GM19240 (cell line): Measurements from ENCODE around the gene SPAG9.

Source experiments
- DNase-seq: peaks from one replicate; pipeline ENCODE4 v3.0.0; 2011; ENCODE audit warnings: low spot score; ENCODE audit not compliant: insufficient read length

The SPAG9 gene

GRCh38 chr17:50939795-50940684, 180.6 kb downstream of the SPAG9 start:
- no peak for DNase-seq

DNA sequence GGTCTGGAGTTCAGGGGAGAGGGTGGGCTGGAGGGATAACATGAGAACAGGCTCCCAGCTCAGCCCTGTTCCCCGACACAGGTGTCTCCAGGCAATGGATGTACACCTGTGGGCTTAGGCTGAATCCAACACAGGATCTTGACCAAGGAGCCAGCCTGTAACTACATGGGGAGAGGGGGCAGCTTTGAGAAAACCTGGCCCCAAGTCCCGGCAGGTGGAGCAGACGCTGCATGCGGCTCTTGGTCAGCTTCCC, 181.2 kb downstream of the SPAG9 start:
- no peak for DNase-seq

- no peak for DNase-seq
These were observed 181.7 kb downstream of the SPAG9 start for GRCh38 chr17:50938821-50939541.

DNA sequence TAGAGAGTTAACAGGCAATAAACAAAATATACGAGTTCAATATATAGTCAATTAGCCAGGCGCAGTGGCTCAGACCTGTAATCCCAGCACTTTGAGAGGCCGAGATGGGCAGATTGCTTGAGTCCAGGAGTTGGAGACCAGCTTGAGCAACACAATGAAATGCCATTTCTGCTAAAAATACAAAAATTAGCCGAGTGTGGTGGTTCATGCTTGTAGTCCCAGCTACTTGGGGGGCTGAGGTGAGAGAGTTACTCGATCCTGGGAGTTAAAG, 184.7 kb downstream of the SPAG9 start:
- no peak for DNase-seq

- DNase-seq = no peak
These were observed 185.3 kb downstream of the SPAG9 start for GRCh38 chr17:50935221-50935995.

DNA sequence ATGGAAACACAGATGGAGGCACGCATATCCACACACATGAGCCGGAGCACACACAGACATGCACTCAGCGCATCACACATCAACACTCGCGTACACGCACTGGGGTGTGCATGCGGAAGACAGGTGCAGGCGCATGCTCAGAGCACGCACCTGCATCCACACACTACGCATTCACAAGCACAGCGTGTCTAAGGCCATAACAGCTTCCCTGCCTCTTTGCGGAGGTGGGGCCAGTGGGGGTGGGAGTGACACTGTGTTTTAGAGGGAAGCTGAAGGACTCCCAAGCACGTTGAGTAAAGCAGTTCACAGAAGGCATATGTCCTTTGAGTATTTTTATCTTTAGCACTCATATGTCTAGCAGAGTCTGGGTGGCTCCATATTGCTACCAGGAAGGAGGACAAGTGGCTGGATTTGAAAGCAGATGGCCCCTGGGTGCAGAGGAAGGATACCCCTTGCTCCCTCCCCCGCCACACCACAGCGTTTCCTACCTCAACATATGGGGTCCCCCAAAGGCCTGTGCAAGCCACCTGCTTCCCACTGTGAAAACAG, 185.9 kb downstream of the SPAG9 start:
- DNase-seq = no peak

- DNase-seq = no peak
These were observed 186.5 kb downstream of the SPAG9 start for GRCh38 chr17:50934161-50934560.

DNA sequence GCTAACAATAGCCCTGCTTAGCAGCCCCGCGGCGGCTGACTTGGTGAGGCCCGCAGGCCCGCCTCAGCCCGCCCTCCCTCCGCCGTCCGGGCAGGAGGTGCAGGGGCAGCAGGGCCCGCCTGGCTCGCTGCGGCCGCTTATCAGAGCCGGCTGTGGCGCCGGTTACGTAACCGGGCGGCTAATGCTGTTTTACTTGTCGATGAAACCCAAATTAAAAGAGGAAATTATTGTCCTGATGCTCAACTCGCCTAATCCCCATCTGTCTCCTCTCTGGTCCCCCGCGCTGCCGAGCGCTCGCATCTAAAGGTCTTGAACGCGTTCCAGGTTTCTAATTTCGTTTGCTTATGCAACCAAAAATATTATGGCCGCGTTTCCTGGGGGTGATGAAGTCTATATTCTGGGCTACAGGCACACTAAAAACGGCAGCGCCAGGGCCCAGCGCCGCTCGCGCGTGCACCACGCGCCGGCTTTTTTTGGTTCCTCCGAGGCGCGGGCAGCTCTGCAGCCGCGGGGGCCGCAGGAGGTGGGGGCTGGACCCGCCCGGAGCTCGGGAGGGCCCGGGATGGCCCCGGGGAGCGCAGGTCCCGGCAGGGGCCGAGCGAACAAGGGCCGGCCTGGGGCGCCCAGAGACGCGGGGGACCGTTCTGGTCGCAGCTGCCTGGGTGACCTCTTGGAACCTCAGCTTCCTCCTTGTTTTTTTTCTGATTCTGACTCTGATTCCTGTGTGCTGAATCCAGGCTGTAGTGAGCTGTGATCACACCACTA, 189.3 kb downstream of the SPAG9 start:
- DNase-seq = peak; percentile 34

GRCh38 chr17:50928646-50929045, 192.0 kb downstream of the SPAG9 start:
- no peak for DNase-seq

GRCh38 chr17:50927287-50927686, 193.4 kb downstream of the SPAG9 start:
- DNase-seq = no peak

DNA sequence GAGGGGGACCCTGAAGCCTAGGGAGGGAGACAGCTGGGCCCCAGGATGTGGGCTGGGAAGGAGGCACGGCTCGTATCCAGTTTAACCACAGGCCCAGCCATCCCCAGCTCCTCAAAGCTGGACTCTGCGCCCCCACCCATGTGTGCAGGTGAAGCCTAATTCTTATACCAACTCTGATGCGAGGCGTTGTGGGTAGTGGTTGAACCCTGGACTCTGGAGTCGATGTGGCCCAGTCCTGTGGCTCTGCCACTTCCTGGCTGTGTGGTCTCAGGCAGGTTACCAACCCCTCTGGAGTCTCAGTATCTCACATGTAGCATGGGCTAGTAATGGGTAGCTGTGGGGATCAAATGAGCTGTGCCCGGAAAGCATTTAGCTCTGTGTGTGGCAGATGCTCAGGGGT, 194.1 kb downstream of the SPAG9 start:
- no peak for DNase-seq

- DNase-seq = no peak
These were observed 195.3 kb downstream of the SPAG9 start for GRCh38 chr17:50925296-50925891.

DNA sequence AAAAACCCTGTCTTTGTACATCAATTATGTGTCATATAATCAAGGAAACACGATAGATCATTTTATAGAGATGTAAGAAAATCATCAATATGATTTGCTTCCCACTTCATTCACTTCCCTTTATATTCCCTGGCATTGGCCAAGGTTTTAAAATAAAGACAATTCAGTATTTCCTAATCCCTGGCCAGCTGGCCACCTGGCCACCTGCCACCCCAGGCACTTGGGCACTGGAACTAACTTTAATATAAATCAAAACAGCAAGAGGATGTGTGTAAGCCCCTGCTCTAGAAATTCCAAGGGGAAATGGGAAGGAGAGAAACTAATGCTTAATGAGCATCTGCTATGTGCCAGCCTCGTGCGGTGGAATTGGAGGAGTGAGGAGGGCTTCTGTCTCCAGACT, 195.9 kb downstream of the SPAG9 start:
- DNase-seq = no peak

DNA sequence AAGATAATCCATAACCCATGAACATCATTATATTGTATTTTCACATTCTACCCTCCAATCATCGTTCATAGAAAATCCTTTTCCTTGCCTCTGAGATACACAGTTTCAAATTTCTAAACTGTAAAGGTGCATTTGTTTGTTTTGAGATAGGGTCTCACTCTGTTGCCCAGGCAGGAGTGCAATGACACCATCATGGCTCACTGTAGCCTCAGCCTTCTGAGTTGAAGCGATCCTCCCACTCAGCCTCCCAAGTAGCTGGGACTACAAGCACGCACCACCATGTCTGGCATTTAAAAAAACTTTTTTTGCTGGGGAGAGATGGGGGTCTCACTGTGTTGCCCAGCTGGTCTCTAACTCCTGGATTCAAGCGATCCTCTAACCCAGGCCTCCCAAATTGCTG, 196.4 kb downstream of the SPAG9 start:
- no peak for DNase-seq

DNA sequence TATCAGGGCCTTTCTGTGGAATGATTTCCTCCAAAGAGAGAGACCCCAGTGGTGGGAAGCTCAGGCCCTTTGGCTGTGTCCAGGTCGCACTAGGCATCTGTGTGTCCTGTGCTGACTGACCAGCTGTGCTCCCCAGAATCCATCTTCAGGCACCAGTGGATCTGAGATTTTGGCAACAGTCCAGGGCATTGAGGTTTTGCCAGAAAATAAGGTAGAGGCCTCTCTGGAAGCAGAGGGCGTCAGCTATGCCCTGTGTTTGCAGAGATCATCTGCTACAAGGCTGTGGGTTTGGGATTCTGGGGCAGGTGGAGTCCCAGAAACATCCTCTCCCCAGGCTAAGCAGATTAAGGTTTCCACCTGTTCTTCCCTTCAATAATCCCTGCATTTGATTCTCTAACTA, 197.1 kb downstream of the SPAG9 start:
- no peak for DNase-seq

GRCh38 chr17:50922721-50923405, 197.8 kb downstream of the SPAG9 start:
- DNase-seq = no peak

GRCh38 chr17:50922107-50922506, 198.6 kb downstream of the SPAG9 start:
- no peak for DNase-seq

DNA sequence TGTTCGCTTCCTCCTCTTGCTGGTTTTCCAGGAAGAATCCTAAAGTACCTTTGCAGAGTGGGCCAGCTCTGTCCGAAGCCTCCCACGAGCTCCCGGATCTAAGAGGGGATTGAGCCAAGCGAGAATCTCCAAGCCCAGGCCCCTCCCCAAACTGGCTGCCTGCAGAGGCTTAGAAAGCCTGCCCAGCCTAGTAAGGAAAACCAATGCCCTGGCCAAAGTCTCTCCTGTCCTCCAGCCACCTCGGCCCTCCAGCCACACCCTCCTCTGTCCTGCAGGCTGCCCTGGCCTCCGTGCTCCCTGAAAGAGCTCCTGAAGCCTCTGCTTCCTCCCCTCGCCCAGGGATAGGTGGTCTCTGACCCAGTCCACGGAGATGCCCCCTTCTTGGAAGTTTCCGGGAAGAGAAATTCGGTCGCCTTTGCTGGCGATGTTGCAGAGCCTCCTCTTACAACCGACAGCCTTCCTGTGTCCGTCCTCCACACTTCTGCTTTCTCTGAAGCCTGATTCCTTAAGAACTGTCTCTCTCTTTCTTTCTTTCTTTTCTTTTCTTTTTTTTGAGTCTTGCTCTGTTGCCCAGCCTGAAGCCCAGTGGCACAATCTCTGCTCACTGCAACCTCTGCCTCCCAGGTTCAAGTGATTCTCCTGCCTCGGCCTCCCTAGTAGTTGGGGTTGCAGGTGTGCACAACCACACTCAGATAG, 199.6 kb downstream of the SPAG9 start:
- no peak for DNase-seq

DNA sequence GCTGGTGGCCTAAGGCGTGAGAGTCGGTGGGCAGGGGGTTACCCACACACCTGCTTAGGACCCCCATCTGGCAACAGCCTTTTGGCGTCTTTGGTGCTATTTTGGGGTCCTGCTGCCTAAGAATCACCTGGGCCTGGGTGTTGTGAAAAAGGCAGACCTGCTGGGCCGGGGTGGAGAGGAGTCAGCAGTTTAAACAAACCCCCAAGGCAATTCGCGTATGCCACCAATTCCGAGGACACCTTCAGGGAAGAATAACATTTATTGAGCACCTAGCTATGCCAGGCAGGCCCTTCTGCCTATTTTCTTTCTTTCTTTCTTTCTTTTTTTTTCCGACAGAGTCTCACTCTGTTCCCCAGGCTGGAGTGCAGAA, 200.6 kb downstream of the SPAG9 start:
- DNase-seq = no peak
